ENCODE measurements around the gene SNTG2. TPM values are rescaled to one million over a fixed set of nuclear protein-coding genes. Genes with fewer than 3 reads are reported as not detected.

Gene SNTG2
- total RNA-seq, 4 donors from 2014 or later = 1.9 to 14.0 (median 6.7) TPM

DNA sequence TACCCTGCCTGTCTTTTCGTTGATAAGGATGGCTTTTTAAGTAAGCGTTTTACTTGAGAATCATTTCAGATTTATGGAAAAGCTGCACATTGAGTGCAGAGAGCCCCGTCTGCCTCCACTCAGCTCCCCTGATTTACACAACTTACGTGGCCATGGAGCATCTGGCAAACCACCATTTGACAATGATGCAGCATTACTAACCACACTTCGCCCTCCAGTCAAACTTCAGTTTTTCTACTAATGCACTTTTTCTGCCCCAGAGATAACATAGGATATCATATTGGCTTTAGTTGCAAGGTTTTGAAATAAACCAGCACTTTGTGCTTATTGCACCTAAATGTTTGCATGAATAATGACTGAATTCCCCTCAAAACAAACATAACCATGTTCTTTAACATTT is 297.5 kb downstream of the SNTG2 start:
- no peak for ATAC-seq (ENCODE audit: low FRiP score)
- TF ChIP-seq, protein P1, sequence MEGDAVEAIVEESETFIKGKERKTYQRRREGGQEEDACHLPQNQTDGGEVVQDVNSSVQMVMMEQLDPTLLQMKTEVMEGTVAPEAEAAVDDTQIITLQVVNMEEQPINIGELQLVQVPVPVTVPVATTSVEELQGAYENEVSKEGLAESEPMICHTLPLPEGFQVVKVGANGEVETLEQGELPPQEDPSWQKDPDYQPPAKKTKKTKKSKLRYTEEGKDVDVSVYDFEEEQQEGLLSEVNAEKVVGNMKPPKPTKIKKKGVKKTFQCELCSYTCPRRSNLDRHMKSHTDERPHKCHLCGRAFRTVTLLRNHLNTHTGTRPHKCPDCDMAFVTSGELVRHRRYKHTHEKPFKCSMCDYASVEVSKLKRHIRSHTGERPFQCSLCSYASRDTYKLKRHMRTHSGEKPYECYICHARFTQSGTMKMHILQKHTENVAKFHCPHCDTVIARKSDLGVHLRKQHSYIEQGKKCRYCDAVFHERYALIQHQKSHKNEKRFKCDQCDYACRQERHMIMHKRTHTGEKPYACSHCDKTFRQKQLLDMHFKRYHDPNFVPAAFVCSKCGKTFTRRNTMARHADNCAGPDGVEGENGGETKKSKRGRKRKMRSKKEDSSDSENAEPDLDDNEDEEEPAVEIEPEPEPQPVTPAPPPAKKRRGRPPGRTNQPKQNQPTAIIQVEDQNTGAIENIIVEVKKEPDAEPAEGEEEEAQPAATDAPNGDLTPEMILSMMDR (IDR thresholded peaks at IDR 0.05) = no peak
- no peak for DNase-seq (ENCODE audit: low spot score)

DNA sequence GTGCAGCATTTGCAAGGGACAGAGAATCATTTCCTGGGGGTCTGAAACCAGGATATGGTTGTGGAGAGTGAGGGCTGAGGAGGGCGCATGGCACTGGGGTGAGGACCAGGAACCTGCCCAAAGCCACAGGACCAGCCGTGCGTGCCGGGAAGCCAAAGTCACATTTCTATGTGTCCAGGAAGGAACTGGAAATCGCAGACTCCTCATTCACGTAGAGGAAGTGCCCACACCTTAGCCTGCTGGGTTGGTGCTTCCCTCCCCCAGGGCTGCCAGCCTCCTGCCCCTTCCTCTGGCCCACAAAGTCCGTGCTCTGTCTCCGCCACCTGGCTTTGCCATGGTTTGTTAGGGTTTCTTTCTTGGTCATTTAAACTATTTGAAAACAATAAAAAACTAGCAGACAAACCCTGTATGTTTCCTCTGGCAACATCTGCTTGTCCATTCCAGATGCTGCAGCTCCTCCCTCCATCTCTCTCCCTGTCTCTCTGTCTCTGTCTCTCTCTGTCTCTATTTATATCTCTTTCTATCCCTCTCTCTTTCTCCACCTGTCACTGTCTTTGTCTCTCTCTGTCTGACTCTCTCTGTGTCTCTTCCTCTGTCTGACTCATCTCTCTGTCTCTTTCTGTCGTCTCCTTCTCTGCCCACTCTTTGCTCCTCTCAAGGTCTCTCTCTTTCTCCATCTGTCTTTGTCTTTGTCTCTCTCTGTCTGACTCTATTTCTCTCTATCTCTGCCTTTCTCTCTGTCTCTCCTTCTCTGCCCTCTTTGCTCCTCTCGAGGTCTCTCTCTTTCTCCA is 299.4 kb downstream of the SNTG2 start:
- ATAC-seq (ENCODE audit: low FRiP score) (no peak), DNase-seq (ENCODE audit: low spot score) (no peak)
- TF ChIP-seq, protein P1 (IDR thresholded peaks at IDR 0.05) = no peak

DNA sequence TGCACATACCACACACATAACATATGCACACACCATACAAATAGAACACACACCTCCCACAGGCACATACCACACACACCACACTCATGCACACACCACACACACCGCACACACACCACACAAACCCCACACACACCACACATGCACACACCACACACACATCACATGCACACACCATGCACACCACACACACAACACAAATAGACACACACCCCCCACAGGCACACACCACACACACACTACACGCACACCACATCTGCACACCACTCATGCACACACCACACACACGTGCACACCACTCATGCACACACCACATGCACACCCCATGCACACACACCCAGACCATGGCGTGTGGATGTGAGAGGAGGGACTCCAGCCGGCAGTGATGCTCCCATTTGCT is 300.9 kb downstream of the SNTG2 start:
- DNase-seq (ENCODE audit: low spot score) (no peak), ATAC-seq (ENCODE audit: low FRiP score) (no peak)
- TF ChIP-seq, protein P1 (IDR thresholded peaks at IDR 0.05) = no peak

DNA sequence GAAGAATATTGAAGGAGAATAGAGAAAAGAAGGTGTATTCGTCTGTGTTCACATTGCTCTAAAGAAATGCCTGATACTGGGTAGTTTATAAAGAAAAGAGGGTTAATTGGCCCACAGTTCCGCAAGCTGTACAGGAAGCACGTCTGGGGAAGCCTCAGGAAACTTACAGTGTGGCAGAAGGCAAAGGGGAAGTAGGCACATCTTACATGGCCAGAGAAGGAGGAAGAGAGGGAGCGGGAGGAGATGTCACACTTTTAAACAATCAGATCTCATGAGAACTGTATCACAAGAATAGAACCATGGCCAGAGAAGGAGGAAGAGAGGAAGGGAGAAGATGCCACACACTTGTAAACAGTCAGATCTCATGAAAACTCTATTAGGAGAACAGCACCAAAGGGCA is 303.0 kb downstream of the SNTG2 start:
- no peak for ATAC-seq (ENCODE audit: low FRiP score)
- no peak for DNase-seq (ENCODE audit: low spot score)
- TF ChIP-seq, protein P1 (IDR thresholded peaks at IDR 0.05) = no peak

DNA sequence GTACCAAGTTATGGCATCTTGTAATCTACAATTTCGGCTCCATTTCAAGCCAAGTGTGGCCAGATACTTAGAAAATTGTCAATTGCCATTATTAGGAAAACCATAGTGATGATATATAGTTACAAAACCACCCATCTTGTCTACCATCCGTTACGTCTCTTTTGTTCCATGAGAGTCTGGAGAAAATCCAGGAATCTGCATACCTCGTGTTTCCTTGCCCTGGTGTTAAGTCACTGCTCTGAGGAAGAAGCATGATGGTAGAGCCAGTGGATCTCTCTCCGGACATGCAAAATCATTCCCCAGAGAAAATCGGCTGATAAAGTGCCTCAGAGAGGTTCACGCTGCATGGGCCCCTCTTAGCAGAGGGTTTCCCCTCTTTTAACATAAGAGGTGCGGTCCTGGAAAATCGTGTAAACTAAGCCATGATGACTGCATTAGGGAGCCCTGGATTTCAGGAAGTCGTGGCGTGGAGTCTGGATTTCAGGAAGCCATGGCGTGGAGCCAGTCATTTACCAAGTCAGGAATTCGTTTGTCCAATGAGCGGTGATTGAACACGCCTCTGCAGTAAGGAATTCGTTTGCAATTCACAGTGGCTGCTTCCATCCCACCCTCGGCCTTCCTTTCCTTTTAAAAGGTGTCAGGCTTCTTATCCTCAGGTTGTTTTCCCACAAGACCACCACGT is 304.2 kb downstream of the SNTG2 start:
- DNase-seq (ENCODE audit: low spot score) = no peak
- TF ChIP-seq, protein P1 (IDR thresholded peaks at IDR 0.05) = no peak
- no peak for ATAC-seq (ENCODE audit: low FRiP score)

DNA sequence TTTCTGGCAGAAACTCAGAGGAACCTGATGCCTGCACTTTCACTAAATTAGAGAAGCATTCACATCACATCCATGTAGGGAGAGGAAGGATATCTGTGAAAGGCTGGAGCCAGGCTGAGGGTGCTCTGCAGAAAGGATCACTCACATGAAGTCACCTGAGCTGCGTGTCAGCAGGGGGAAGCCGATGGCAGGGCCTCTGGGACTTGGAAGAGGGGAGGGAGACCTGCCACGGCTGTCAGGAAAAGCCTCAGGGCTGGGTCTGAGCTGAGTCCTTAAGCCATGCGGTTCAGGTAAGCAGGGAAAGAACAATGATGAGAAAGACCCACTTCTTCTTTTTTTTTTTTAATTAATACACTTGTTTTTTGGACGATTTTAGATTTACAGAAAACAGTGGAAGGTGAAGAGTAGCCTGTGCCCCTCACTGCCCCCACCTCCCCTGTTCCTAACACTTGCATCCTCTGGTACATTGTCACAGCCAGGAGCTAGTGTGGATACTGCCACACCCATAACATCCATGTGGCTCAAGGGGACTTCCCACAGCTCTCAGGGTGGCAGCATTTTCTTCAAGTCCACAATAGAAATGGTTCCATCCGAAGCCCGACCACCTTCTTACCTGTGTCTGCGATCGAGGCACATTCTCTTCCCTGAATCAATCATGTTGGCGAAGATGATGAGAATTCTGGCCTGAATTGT is 306.1 kb downstream of the SNTG2 start:
- ATAC-seq (ENCODE audit: low FRiP score) = no peak
- TF ChIP-seq, protein P1 (IDR thresholded peaks at IDR 0.05) = no peak

More for the DNA sequence above, 306.1 kb downstream of the SNTG2 start:
- no peak for DNase-seq (ENCODE audit: low spot score)

Data from omental fat pad (tissue), 4 donors.